Prostate gland (tissue), 2 donors: ENCODE data around the gene BNIP3.

Experiments used
- CTCF ChIP-seq, 4 experiments: fragments of 200-600 bp in 2 of 4; fragments of 450-650 bp in 2 of 4; sonication (generic) in 2 of 4; IDR thresholded peaks; 1 replicate in 3 of 4; 2 replicates in 1 of 4; pipeline ENCODE4 v1.5.1; 2016 to 2019; ENCODE audit warnings: antibody characterized with exemption in 4 of 4, mild to moderate bottlenecking in 2 of 4, moderate library complexity in 2 of 4
- POLR2A ChIP-seq: fragments of 450-650 bp; IDR thresholded peaks from one replicate; pipeline ENCODE4 v1.6.1; 2016; ENCODE audit warnings: antibody characterized with exemption, mild to moderate bottlenecking
- POLR2AphosphoS5 ChIP-seq: sonication (generic); formaldehyde crosslinking; IDR thresholded peaks from one replicate; pipeline ENCODE4 v1.6.1; 2017; ENCODE audit warnings: antibody characterized with exemption

GRCh38 chr10:131928248-131929095 lies 53.3 kb downstream of the BNIP3 start:
- TF ChIP-seq POLR2A (no peak), CTCF (IDR thresholded peaks at IDR 0.05) (no peak), POLR2AphosphoS5 (no peak)
